GM18508 (cell line): ENCODE results near the gene OTX1.
A peak's percentile ranks its signal among the peaks of the same experiment; 100 is the strongest.

Source experiments
- ATAC-seq: cut with Tn5 transposase; IDR thresholded peaks from one replicate; pipeline ENCODE4 v1.9.1; 2021; ENCODE audit warnings: moderate number of reproducible peaks; ENCODE audit not compliant: insufficient read depth, unreplicated experiment

Gene OTX1

DNA sequence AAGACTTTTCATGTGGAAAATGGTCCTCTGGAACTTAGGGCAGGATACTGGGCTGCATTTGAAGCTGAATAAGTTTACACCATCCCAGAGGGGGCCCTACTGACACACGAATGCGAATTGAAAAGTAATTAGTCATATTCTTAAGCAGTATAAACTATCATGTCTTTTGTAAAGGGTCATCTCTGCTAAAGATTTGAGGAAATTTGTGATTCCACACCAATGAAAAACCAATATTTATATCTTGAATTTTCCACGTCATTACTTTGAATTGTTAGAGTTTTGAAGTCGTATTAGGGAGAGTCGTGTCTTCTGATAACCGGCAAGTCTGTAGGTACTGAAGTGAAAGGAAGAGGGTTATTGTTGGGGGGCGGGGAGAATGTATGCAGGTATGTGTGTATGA is 4.1 kb upstream of the OTX1 start:
- no peak for ATAC-seq

GRCh38 chr2:63046961-63047320 is 3.7 kb upstream of the OTX1 start:
- ATAC-seq, result no peak

DNA sequence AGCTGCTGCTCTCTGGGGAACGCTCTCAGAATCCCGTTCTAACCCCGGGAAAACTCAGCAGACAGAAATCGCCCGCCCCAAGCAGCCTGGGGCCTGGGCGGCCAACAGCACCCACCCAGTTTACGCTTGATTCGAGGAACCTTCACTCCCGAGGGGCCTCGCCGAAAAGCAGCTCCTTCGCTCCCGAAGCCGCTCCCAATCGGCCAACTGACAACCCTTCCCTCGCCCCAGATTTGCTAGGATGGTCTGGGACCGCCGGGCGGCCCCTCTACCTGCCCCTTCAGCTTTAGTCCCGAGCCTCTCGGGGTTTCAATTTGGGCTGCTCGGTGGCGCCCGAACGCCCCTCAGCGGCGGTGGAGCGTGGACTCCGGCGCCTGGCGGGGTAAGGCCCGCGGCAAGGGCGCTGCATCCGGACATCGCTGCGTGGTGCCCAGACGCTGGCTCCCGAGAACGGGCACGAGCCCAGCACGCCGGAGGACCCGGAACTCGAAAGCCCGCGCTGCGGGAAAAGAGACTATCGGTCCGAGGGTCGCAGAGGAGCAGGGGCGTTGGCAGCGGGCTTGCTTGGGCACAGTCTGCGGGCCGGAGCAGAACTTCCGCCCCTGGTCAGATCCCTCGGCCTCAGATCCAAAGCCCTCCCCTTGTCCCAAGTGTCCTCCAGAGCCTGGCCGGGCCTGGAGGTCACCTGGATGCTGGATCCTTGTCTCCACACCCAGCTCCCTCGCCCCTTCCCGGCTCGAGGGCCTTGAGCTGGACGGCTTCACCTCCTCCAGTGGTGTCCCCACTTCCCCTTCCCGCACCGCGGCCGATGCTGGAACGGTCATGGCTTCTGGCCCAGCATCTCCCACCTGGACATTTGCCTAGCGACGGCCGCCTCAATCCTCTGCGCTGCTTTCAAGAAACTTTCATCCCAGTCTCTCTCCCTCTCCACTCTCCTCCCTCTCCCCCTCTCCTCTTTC is 3.0 kb upstream of the OTX1 start:
- ATAC-seq, result no peak

- no peak for ATAC-seq
Measured at GRCh38 chr2:63048367-63049171, 2.1 kb upstream of the OTX1 start.

- no peak for ATAC-seq
Measured at GRCh38 chr2:63049211-63049969, 1.2 kb upstream of the OTX1 start.

GRCh38 chr2:63049970-63050333 is 678 bp upstream of the OTX1 start:
- ATAC-seq, result peak; percentile 3

DNA sequence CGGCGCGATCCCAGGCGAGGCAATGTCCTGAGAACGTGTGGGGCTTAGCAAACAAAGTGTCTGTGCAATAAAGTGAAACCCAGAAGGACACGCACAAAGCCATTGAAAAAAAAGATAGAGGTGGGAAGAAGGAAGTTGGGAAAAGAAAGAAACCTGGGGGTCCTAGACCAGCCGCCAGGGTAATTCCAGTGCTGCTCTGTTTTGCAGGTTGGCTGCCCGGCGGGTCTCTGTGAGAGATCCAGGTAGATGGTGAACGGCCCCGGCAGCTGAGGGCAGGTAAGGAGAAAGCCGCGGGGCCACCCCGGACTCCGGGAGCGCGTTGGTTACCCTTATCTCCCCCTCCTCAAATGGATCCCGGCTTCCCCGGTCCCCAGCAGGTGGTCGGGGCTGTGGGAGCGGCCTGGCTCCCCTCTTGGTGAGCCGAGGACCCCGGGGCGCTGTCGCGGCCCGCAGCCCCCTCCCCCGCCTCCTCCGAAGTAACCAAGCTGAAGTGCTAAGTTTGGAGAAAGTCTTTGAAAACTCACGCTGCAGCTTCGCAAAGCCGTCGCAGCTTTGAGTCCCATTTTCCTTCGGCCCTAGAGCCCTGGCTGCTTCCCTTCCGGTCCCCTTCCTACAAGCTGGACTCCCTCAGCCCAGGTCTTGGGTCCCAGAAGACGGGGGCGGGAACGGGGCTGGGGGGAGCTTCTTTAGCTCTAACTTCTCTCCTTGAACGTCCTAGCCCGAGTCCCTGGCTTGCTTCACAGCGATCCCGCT is 588 bp downstream of the OTX1 start:
- no peak for ATAC-seq

DNA sequence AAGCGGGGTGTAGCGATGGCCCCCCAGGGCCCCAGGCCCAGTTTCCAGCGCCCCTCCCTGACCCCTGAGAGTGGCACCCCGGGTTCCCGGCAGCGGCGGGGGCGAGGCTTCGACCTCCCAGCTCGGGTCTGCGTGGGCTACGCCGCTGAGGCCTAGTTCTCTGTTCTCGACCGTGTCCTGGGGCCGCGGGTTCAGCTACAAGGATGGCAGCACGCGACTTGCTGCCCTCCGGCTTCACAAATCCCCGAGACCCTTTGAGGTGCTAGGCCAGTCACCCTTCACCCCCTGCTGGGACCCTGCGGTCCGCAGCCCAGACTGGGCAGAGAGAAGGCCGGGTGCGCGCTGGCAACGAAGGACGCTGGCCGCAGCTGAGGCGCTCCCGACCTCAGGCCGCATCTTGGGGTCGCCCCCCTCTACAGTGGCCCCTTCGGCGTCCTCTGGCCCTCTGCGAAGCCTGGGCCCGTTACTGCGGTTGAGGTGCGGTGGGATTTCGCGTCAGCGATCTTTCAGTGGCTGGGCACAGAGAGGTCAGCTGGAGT is 1.2 kb downstream of the OTX1 start:
- no peak for ATAC-seq

DNA sequence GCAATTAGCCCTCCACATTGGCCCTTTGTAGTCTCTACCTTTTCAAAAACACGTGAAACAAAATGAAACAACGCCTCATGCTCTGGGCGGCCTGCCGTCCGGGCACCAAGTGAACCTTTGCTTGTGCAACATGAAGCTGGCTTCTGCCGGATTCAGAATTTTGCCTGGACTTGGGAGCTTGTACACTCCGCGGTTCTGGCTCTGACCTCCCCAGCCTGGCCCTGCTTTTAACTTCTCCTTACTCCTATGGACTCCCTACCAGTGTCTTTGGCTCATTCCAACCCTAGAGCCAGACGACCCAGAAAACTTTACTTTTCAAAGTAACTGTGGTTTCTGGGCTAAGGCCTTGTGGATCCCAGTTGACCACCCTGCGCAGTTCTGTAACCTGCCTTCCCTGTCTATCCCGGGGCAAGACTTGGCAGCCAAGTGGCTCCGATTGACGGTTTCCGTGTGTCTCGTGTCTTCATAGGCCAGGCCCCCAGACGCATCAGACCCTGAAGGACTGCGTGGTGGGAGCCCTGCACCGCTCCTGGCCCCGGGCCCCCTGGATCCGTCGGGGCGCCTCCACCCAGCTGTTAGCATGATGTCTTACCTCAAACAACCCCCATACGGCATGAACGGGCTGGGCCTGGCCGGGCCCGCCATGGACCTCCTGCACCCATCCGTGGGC is 1.9 kb downstream of the OTX1 start:
- ATAC-seq, result no peak

- no peak for ATAC-seq
Measured at GRCh38 chr2:63053081-63053888, 2.7 kb downstream of the OTX1 start.

DNA sequence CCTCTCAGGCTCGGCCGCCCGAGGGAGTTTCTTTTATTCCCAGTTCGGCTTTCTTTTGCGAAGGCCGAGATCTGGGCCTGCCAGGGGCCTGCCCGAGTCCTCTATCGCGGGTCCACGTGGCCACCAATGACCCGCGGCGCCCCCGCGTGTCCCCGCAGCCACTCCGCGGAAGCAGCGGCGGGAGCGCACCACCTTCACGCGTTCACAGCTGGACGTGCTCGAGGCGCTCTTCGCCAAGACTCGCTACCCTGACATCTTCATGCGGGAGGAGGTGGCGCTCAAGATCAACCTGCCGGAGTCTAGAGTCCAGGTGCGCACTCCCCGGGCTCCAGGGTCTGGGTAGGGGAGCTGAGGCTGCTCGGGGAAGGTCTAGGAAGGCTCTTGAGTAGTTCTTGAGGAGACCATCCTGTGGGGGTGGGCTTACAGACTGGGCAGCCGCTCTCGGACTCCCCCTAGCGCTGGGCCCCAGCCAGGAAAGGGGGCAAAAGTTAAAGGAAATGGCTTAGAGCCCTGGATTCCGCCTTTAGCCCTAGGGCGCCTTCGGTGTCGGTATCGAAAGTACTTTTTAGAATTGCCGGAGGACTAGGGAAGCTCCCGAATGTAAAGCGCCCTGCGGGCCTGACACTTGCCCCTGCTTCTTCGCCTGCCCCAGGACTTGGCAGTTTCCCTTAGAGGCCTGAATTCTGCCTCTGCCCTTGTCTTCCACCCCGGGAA is 3.4 kb downstream of the OTX1 start:
- no peak for ATAC-seq

- no peak for ATAC-seq
Measured at GRCh38 chr2:63054841-63055225, 4.2 kb downstream of the OTX1 start.

- ATAC-seq, result no peak
Measured at GRCh38 chr2:63055226-63056106, 4.8 kb downstream of the OTX1 start.

GRCh38 chr2:63056107-63057050 is 5.7 kb downstream of the OTX1 start:
- ATAC-seq, result no peak

DNA sequence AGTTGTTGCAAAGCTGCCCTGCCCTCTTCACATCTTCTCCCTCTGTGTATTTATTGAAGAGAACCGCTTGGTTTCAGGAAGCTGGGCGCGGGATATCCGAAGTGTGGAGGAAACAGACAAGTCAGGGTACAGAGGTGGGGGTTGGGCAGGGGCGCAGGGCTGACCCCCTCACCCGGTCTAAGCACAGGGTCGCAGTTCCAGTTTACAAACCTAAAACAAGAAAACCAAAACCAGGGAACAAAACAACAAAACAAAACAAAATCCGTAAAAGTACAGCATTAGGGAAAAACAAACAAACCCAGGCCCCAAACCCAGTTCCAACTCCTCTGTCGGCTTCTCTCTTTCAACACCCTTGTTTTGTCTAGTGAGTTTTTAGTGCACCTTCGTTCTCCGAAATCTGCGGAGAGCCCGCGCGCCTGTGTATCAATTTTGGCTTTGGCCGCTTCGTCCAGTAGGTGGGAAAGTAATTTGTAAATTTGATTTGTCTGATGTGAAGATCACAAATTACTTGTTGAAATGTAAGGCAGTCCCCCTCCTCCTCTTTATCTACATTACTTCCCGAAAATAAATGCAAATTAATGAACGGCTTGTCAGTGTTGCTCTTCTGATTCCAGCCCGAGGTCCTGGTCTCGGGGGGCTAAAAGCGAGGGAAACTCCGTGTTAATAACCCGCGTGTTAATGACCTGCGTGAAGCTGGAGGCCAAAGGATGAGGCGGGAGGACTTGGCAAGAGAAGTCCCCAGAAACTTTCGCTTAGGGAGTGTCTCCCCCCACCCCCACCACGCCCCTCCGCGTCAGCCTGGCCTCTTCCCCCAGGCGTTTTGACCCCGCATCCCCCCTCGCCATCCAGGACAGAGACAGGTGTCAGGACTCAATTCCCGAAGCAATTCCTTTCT is 6.9 kb downstream of the OTX1 start:
- ATAC-seq, result no peak
